ENCODE data around the gene IGFBP4. TPM values are rescaled to one million over a fixed set of nuclear protein-coding genes. Genes with fewer than 3 reads are reported as not detected.
"Not testable (repeated sequence)": the region's sequence is repeated elsewhere in the genome, so short reads cannot be mapped to it uniquely, and the experiment has no call there.

Gene IGFBP4
- total RNA-seq = 100 to 1,000 TPM; 198 to 440 (median 325) TPM
- polyA plus RNA-seq = 100 to 1,000 TPM in 2 of 3 donors, 10 to 100 TPM in 1; 30.3 to 242 (median 108) TPM

DNA sequence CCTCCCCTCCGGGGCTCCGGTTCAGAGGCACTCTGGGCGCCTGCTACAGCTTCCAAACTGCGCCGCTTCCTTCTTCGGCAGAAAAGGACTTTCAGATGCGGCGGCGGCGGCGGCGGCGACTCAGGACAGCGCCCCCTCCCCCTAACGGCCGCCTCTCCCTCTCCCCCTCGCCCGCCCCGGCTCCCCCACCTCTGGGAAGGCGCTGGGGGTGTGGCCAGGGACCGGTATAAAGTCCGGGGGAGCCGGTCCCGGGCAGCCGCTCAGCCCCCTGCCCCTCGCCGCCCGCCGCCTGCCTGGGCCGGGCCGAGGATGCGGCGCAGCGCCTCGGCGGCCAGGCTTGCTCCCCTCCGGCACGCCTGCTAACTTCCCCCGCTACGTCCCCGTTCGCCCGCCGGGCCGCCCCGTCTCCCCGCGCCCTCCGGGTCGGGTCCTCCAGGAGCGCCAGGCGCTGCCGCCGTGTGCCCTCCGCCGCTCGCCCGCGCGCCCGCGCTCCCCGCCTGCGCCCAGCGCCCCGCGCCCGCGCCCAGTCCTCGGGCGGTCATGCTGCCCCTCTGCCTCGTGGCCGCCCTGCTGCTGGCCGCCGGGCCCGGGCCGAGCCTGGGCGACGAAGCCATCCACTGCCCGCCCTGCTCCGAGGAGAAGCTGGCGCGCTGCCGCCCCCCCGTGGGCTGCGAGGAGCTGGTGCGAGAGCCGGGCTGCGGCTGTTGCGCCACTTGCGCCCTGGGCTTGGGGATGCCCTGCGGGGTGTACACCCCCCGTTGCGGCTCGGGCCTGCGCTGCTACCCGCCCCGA is at the start of gene IGFBP4:
TSS of gene IGFBP4 (plus strand) at position 255 of the 792 bp plus-strand sequence. CDS start at position 541, 286 bp downstream.
- 1% methylated on average over 98 of the region's 98 CpGs for WGBS, 2 donors
- no peaks in the 10 kb centered on the region for H3K27me3 ChIP-seq
- H3K36me3 ChIP-seq = no peaks in the 10 kb centered on the region
- H3K4me1 ChIP-seq = peaks cover 0 to 50% (median 44%) of the 10 kb centered on the region in 4 donors
- peak; percentile 94 for DNase-seq
- no peaks in the 10 kb centered on the region for H3K9me3 ChIP-seq
- peak; percentile 66 to 93 (median 91) for TF ChIP-seq POLR2AphosphoS5 (IDR thresholded peaks at IDR 0.05)
- TF ChIP-seq POLR2A (IDR thresholded peaks at IDR 0.05) = peak in 1 of 2 donors; percentile 67
- no peak for TF ChIP-seq EP300 (IDR thresholded peaks at IDR 0.05)
- TF ChIP-seq, protein P1, sequence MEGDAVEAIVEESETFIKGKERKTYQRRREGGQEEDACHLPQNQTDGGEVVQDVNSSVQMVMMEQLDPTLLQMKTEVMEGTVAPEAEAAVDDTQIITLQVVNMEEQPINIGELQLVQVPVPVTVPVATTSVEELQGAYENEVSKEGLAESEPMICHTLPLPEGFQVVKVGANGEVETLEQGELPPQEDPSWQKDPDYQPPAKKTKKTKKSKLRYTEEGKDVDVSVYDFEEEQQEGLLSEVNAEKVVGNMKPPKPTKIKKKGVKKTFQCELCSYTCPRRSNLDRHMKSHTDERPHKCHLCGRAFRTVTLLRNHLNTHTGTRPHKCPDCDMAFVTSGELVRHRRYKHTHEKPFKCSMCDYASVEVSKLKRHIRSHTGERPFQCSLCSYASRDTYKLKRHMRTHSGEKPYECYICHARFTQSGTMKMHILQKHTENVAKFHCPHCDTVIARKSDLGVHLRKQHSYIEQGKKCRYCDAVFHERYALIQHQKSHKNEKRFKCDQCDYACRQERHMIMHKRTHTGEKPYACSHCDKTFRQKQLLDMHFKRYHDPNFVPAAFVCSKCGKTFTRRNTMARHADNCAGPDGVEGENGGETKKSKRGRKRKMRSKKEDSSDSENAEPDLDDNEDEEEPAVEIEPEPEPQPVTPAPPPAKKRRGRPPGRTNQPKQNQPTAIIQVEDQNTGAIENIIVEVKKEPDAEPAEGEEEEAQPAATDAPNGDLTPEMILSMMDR (IDR thresholded peaks at IDR 0.05) = peak in 1 of 4 experiments; percentile 16
- intact Hi-C loops (cut with DNase I) = loop anchor here (1.0 to 5.0 kb wide), 3 partner anchors 33 to 109 kb away; no protein-coding TSS in a partner anchor
- H3K4me3 ChIP-seq = peak within 1 kb of the TSS; percentile 70 to 93 (median 84)
- H3K27ac ChIP-seq = peak within 1 kb of the TSS; percentile 93 to 99 (median 95)

DNA sequence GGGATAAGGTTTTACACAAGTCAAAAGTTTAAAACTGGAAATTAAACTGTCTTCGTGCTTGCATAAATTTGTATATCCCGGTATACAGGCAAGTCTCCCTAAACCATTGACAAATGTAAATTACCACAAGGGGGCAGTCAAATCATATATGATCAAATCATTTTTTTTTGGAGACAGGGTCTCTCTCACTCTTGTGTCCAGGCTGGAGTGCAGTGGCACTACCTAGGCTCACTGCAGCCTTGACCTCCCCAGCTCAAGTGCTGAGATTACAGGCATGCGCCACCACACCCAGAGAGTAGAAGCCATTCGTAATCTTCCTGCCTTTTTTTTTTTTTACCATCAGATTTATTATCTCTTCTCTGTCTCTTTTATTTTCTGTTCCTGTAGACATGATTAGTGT is 44.1 kb upstream of the IGFBP4 start:
- H3K9me3 ChIP-seq = no peaks in the 10 kb centered on the region
- H3K36me3 ChIP-seq = no peaks in the 10 kb centered on the region
- intact Hi-C loops (cut with DNase I) = loop anchor here (1.0 to 5.0 kb wide), 3 partner anchors 37 to 161 kb away; partner anchors contain the start of gene GJD3
- no peak for DNase-seq
- no peak overlapping the region for H3K27ac ChIP-seq
- no peak for TF ChIP-seq POLR2AphosphoS5 (IDR thresholded peaks at IDR 0.05)
- TF ChIP-seq, protein P1 (IDR thresholded peaks at IDR 0.05) = peak; percentile 44 to 60 (median 52)
- WGBS, 2 donors = 48 to 67% methylated on average over 4 of the region's 4 CpGs
- no peak overlapping the region for H3K4me3 ChIP-seq
- H3K27me3 ChIP-seq = no peaks in the 10 kb centered on the region
- no peaks in the 10 kb centered on the region for H3K4me1 ChIP-seq

DNA sequence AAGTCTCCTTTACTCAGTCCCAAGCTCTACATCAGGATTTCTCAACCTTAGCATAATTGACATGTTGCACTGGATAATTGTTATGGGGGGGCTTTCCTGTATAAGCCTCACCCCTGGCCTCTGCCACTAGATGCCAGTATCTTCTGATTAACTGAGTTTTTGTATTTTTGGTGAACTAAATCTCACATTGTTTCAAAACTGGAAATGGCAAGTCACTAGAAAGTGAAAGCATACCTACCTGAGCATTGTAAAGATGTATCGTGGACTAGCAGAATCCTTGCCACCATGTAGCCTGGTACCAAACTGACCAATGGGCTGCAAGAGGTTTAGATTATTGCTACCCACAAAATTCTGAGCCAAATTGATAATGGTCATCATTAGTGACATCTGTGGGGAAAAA is 40.6 kb upstream of the IGFBP4 start:
- intact Hi-C loops (cut with DNase I) = no loop called here
- TF ChIP-seq, protein P1 (IDR thresholded peaks at IDR 0.05) = no peak
- TF ChIP-seq POLR2A (IDR thresholded peaks at IDR 0.05) (no peak), EP300 (IDR thresholded peaks at IDR 0.05) (no peak), POLR2AphosphoS5 (IDR thresholded peaks at IDR 0.05) (no peak)
- H3K9me3 ChIP-seq = no peaks in the 10 kb centered on the region

DNA sequence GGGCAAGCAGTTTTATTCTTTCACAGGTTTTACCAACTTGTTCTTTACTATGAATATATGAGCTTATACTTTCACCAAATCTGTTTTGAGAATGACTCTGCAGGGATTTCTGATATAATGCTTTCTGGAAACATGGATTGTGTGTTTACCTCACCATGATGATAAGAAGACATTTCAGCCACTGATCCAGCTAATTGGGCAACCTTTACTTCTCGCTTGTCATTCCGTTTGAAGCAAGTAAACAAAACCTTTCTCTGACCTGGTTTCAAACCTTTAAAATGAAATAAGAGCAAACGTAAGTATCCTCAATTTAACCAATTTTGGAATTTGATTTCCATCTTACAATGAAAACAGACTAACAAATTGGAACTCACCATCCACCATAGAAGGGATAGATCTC is 39.2 kb upstream of the IGFBP4 start:
- WGBS, 2 donors = 82 to 86% methylated on average over 3 of the region's 3 CpGs
- DNase-seq = no peak
- Histone ChIP-seq H3K27me3 (no peaks in the 10 kb centered on the region), H3K4me3 (no peak overlapping the region), H3K4me1 (no peaks in the 10 kb centered on the region), H3K9me3 (no peaks in the 10 kb centered on the region), H3K36me3 (no peaks in the 10 kb centered on the region), H3K27ac (no peak overlapping the region)
- no peak for TF ChIP-seq EP300 (IDR thresholded peaks at IDR 0.05)
- no peak for TF ChIP-seq POLR2A (IDR thresholded peaks at IDR 0.05)
- intact Hi-C loops (cut with DNase I) = no loop called here

More for the DNA sequence above, 40.6 kb upstream of the IGFBP4 start:
- Histone ChIP-seq H3K27ac (no peak overlapping the region), H3K27me3 (no peaks in the 10 kb centered on the region), H3K4me1 (no peaks in the 10 kb centered on the region), H3K4me3 (no peak overlapping the region), H3K36me3 (no peaks in the 10 kb centered on the region)
- WGBS, 2 donors = 72 to 91% methylated on average over 1 of the region's 1 CpG
- DNase-seq = no peak

DNA sequence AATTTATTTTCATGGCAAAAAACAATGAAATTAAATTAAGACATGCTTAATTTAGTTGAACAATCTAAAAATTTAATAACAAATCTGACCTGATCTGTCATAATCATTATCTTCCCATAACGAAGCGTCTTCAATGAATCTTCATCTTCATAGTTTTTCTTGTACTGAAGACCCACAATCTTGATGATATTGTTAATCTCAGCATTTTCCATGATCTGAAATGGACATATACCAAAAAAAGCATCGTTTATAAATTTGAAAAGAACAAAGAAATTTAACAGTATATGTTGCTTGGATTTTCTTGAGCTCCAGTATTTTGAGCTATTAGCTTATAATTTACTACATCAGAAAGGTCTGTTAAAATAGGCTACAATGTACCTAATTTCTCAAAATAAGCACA is 35.8 kb upstream of the IGFBP4 start:
- intact Hi-C loops (cut with DNase I) = no loop called here
- TF ChIP-seq EP300 (IDR thresholded peaks at IDR 0.05) (no peak), POLR2AphosphoS5 (IDR thresholded peaks at IDR 0.05) (no peak), POLR2A (IDR thresholded peaks at IDR 0.05) (no peak)
- TF ChIP-seq, protein P1 (IDR thresholded peaks at IDR 0.05) = no peak
- Histone ChIP-seq H3K4me3 (no peak overlapping the region), H3K36me3 (no peaks in the 10 kb centered on the region), H3K9me3 (no peaks in the 10 kb centered on the region), H3K27me3 (no peaks in the 10 kb centered on the region), H3K4me1 (no peaks in the 10 kb centered on the region), H3K27ac (no peak overlapping the region)
- WGBS, 2 donors = 96 to 97% methylated on average over 3 of the region's 3 CpGs
- DNase-seq = no peak

DNA sequence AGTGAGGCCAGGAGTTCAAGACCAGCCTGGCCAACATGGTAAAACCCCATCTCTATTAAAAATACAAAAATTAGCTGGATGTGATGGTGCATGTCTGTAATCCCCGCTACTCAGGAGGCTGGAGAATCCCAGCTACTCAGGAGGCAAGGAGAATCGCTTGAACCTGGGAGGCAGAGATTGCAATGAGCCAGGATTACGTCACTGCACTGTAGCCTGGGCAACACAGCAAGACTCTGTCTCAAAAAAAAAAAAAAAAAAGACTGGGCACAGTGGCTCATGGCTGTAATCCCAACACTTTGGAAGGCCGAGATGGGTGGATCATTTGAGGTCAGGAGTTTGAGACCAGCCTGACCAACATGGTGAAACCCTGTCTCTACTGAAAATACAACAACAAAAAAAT is 33.7 kb upstream of the IGFBP4 start:
- H3K36me3 ChIP-seq; H3K4me3 ChIP-seq; H3K27ac ChIP-seq; DNase-seq; intact Hi-C loops (cut with DNase I); H3K9me3 ChIP-seq; H3K27me3 ChIP-seq; H3K4me1 ChIP-seq: not testable (repeated sequence)
- 96 to 98% methylated on average over 4 of the region's 4 CpGs for WGBS, 2 donors

All from sigmoid colon (tissue), 7 donors.